Measurements from ENCODE around the gene FBXO24. TPM values are rescaled to one million over a fixed set of nuclear protein-coding genes. Genes with fewer than 3 reads are reported as not detected.

FBXO24 gene
- polyA plus RNA-seq, 1 donor (not counting 4 experiments of a cell fraction or from before 2014, with no cell fraction given) = 0.22 TPM

- Histone ChIP-seq H3K4me2 (ENCODE audit: control insufficient read depth, extremely low read depth, insufficient read depth, low read depth, low read length) (no peak within 1 kb of the TSS), H3K36me3 (ENCODE audit: control insufficient read depth in 2 of 2, extremely low read depth in 1 of 2, insufficient read depth in 2 of 2, low read length in 2 of 2) (peaks cover 0 to 23% of the 10 kb centered on the region in 2 experiments), H3K27me3 (ENCODE audit: control insufficient read depth, extremely low read depth, insufficient read depth, low read length) (peaks cover 23% of the 10 kb centered on the region), H3K9ac (ENCODE audit: control insufficient read depth, extremely low read depth, insufficient read depth, low read length) (no peak within 1 kb of the TSS), H3K4me3 (ENCODE audit: control insufficient read depth in 2 of 3, extremely low read depth in 1 of 3, insufficient read depth in 2 of 3, low read depth in 1 of 3, low read length in 3 of 3) (no peak within 1 kb of the TSS), H4K20me1 (ENCODE audit: control insufficient read depth, extremely low read depth, insufficient read depth, low read length) (no peaks in the 10 kb centered on the region), H3K27ac (ENCODE audit: control insufficient read depth, insufficient read depth, low read length) (no peak within 1 kb of the TSS), H3K9me3 (ENCODE audit: control insufficient read depth, low read depth, low read length) (no peaks in the 10 kb centered on the region), H3K4me1 (ENCODE audit: control insufficient read depth, extremely low read depth, insufficient read depth, low read length) (peaks cover 3% of the 10 kb centered on the region), H3K9me1 (ENCODE audit: control insufficient read depth, extremely low read depth, insufficient read depth, low read length) (no peaks in the 10 kb centered on the region), H2AFZ (ENCODE audit: control insufficient read depth, low read length) (no peak within 1 kb of the TSS), H3K79me2 (ENCODE audit: control insufficient read depth, insufficient read depth, low read length) (no peaks in the 10 kb centered on the region)
- TF ChIP-seq EZH2 (IDR thresholded peaks at IDR 0.05; ENCODE audit: low read length) (no peak), CTCF (optimal IDR thresholded peaks at IDR 0.05 in 1 of 3, IDR thresholded peaks at IDR 0.05 in 1 of 3, conservative IDR thresholded peaks at IDR 0.05 in 1 of 3; ENCODE audit: extremely low read depth in 1 of 3, insufficient read depth in 2 of 3, low read length in 3 of 3) (no peak)
- dilution Hi-C loops (cut with MboI; ENCODE audit: extremely low pct_ligation_motif_present, low sequenced_read_pairs) = no loop called here
- DNase-seq (ENCODE audit: low read depth, low spot score) (no peak), FAIRE-seq (no peak)
Measured at GRCh38 chr7:100573691-100574361, 12.3 kb upstream of the FBXO24 start, which contains the start of gene SAP25. SAP25 (minus strand) TSS chr7:100573900; CDS start chr7:100573742, 158 bp downstream.

- FAIRE-seq (no peak), DNase-seq (ENCODE audit: low read depth, low spot score) (no peak)
- Histone ChIP-seq H2AFZ (ENCODE audit: control insufficient read depth, low read length) (no peak overlapping the region), H3K4me3 (ENCODE audit: control insufficient read depth in 2 of 3, extremely low read depth in 1 of 3, insufficient read depth in 2 of 3, low read depth in 1 of 3, low read length in 3 of 3) (no peak overlapping the region), H4K20me1 (ENCODE audit: control insufficient read depth, extremely low read depth, insufficient read depth, low read length) (no peaks in the 10 kb centered on the region), H3K27ac (ENCODE audit: control insufficient read depth, insufficient read depth, low read length) (no peak overlapping the region), H3K27me3 (ENCODE audit: control insufficient read depth, extremely low read depth, insufficient read depth, low read length) (peaks cover 18% of the 10 kb centered on the region), H3K9me3 (ENCODE audit: control insufficient read depth, low read depth, low read length) (no peaks in the 10 kb centered on the region), H3K9ac (ENCODE audit: control insufficient read depth, extremely low read depth, insufficient read depth, low read length) (no peak overlapping the region), H3K79me2 (ENCODE audit: control insufficient read depth, insufficient read depth, low read length) (no peaks in the 10 kb centered on the region), H3K36me3 (ENCODE audit: control insufficient read depth in 2 of 2, extremely low read depth in 1 of 2, insufficient read depth in 2 of 2, low read length in 2 of 2) (peaks cover 0 to 27% of the 10 kb centered on the region in 2 experiments), H3K4me1 (ENCODE audit: control insufficient read depth, extremely low read depth, insufficient read depth, low read length) (peaks cover 3% of the 10 kb centered on the region), H3K4me2 (ENCODE audit: control insufficient read depth, extremely low read depth, insufficient read depth, low read depth, low read length) (no peak overlapping the region), H3K9me1 (ENCODE audit: control insufficient read depth, extremely low read depth, insufficient read depth, low read length) (no peaks in the 10 kb centered on the region)
- dilution Hi-C loops (cut with MboI; ENCODE audit: extremely low pct_ligation_motif_present, low sequenced_read_pairs) = no loop called here
- no peak for TF ChIP-seq EZH2 (IDR thresholded peaks at IDR 0.05; ENCODE audit: low read length)
- TF ChIP-seq CTCF (optimal IDR thresholded peaks at IDR 0.05 in 1 of 3, IDR thresholded peaks at IDR 0.05 in 1 of 3, conservative IDR thresholded peaks at IDR 0.05 in 1 of 3; ENCODE audit: extremely low read depth in 1 of 3, insufficient read depth in 2 of 3, low read length in 3 of 3) = no peak
Measured at GRCh38 chr7:100574362-100575205, 11.5 kb upstream of the FBXO24 start.
